Thoracic aorta (tissue), 2 donors: ENCODE results near the gene FAM83G. TPM values are rescaled to one million over a fixed set of nuclear protein-coding genes. Genes with fewer than 3 reads are reported as not detected.

Experiments
- ATAC-seq: fragments of 150-250 bp; one replicate; pipeline ENCODE4 v1.8.0; 2017; ENCODE audit warnings: low read depth; ENCODE audit not compliant: insufficient number of reproducible peaks, low FRiP score
- DNase-seq: peaks from one replicate; pipeline ENCODE4 v3.0.0-alpha.2; 2020; ENCODE audit warnings: low spot score
- H3K27ac ChIP-seq, 2 donors: fragments of 200-600 bp; sonication (generic); 1 replicate in 1 of 2; 2 replicates in 1 of 2; pipeline ENCODE4 v1.5.1; 2016; ENCODE audit warnings: mild to moderate bottlenecking in 2 of 2, moderate library complexity in 2 of 2
- H3K27me3 ChIP-seq: fragments of 200-600 bp; sonication (generic); replicated peaks from 2 replicates; pipeline ENCODE4 v1.6.0; 2016; ENCODE audit warnings: mild to moderate bottlenecking; ENCODE audit not compliant: insufficient read depth
- H3K36me3 ChIP-seq: fragments of 200-600 bp; sonication (generic); one replicate; pipeline ENCODE4 v1.5.1; 2016
- H3K4me1 ChIP-seq, 2 donors: fragments of 200-600 bp; sonication (generic); 1 replicate in 1 of 2; 2 replicates in 1 of 2; pipeline versions ENCODE4 v1.5.1 to v1.6.0; 2016; ENCODE audit warnings: low read depth in 2 of 2, mild to moderate bottlenecking in 1 of 2; ENCODE audit not compliant: control insufficient read depth in 1 of 2
- H3K4me3 ChIP-seq: fragments of 200-600 bp; sonication (generic); 2 replicates; pipeline ENCODE4 v1.5.1; 2016; ENCODE audit warnings: mild to moderate bottlenecking
- H3K9me3 ChIP-seq: fragments of 200-600 bp; sonication (generic); 2 replicates; pipeline ENCODE4 v1.5.1; 2016
- CTCF ChIP-seq: fragments of 200-600 bp; sonication (generic); IDR thresholded peaks from one replicate; pipeline ENCODE4 v1.5.1; 2019; ENCODE audit warnings: antibody characterized with exemption
- total RNA-seq, 2 donors: library from RNA; depleted of rRNA; stranded (reverse); fragments of >200 nt; gene quantifications; one replicate each; pipeline versions ENCODE4 v1.1.0 to v1.2.3, GENCODE V29; 2016

The FAM83G gene
- total RNA-seq, 2 donors from 2014 or later: 10.8 to 19.8 TPM

GRCh38 chr17:18987862-18988545 lies 16.6 kb downstream of the FAM83G start:
- H3K4me3 ChIP-seq: no peak overlapping the region
- no peaks in the 10 kb centered on the region for H3K27me3 ChIP-seq
- ATAC-seq: no peak
- no peak overlapping the region for H3K27ac ChIP-seq
- H3K36me3 ChIP-seq: peaks cover 18% of the 10 kb centered on the region
- TF ChIP-seq CTCF: no peak
- H3K4me1 ChIP-seq: no peaks in the 10 kb centered on the region
- H3K9me3 ChIP-seq: no peaks in the 10 kb centered on the region
- no peak for DNase-seq

- Histone ChIP-seq H3K4me1 (no peaks in the 10 kb centered on the region), H3K9me3 (no peaks in the 10 kb centered on the region), H3K4me3 (no peak overlapping the region), H3K27ac (no peak overlapping the region), H3K36me3 (peaks cover 18% of the 10 kb centered on the region), H3K27me3 (no peaks in the 10 kb centered on the region)
- DNase-seq (no peak), ATAC-seq (no peak)
- TF ChIP-seq CTCF: no peak
These were observed 17.3 kb downstream of the FAM83G start for GRCh38 chr17:18987230-18987610.

DNA sequence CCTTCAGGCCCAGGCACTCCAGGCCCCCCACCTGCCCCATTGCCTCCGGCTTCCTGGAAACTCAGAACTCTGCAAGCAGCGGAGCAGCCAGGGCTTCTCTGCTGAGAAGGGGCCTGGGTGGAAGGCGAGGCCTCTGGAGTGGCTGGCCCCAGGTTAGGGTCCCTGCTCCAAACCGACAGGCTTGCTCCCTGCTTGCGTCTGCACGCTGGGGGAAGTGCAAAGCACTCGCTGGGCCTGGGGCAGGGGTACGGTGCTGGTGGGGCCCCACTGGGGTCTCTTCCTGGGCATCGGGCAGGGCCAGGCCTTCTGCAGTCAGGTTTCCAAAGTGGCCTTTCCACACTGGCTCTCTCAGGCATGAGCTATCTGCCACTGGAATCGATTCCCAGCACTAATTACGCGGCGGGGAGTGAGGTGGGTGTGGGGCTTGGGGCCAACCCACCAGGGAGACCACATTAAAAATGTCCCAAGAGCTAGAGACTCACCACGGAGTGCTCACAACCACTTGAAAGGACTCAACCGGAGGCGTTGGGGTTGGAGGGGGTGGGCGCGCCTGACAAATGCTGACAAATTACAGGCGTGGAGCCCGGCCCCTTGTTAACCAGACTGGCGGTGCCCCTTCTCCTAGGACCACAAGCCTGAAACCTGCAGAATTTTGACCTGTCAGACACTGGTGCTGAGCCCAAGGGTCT lies 17.9 kb downstream of the FAM83G start:
- no peak for DNase-seq
- H3K27ac ChIP-seq: no peak overlapping the region
- no peak for ATAC-seq
- H3K36me3 ChIP-seq: peaks cover 18% of the 10 kb centered on the region
- no peak for TF ChIP-seq CTCF
- H3K4me3 ChIP-seq: no peak overlapping the region
- no peaks in the 10 kb centered on the region for H3K9me3 ChIP-seq
- no peaks in the 10 kb centered on the region for H3K4me1 ChIP-seq
- H3K27me3 ChIP-seq: no peaks in the 10 kb centered on the region

DNA sequence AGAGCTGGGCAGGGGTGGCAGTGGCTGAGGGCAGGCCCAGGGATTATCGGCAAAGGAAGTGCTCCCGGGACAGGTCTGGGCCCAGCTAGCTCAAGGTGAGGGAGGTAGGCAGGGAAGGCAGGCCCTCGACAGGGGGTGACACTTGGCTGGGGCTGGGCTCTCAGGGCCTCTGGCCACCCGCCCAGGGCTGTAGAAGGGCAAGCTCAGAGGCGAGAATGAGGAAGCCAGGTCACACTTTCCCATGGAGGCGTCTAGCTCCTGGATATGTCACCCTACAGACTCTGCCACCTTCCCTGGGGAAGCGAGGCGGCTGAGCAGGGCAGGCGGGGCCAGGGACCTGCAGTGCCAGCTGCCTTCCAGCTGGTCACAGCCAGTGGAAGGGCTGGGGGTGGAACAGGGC lies 19.1 kb downstream of the FAM83G start:
- Histone ChIP-seq H3K36me3 (peaks cover 18% of the 10 kb centered on the region), H3K27me3 (no peaks in the 10 kb centered on the region), H3K4me3 (no peak overlapping the region), H3K27ac (no peak overlapping the region), H3K4me1 (no peaks in the 10 kb centered on the region), H3K9me3 (no peaks in the 10 kb centered on the region)
- DNase-seq (no peak), ATAC-seq (no peak)
- TF ChIP-seq CTCF: no peak

- DNase-seq (no peak), ATAC-seq (no peak)
- no peaks in the 10 kb centered on the region for H3K9me3 ChIP-seq
- H3K27ac ChIP-seq: no peak overlapping the region
- H3K4me1 ChIP-seq: no peaks in the 10 kb centered on the region
- H3K36me3 ChIP-seq: peaks cover 19% of the 10 kb centered on the region
- H3K4me3 ChIP-seq: no peak overlapping the region
- no peaks in the 10 kb centered on the region for H3K27me3 ChIP-seq
- TF ChIP-seq CTCF: no peak
These were observed 20.1 kb downstream of the FAM83G start for GRCh38 chr17:18984273-18985114.
